HFFc6 (cell line): ENCODE data around the gene ULK1. TPM values are rescaled to one million over a fixed set of nuclear protein-coding genes. Genes with fewer than 3 reads are reported as not detected.

Source experiments
- DNase-seq: peaks from one replicate; pipeline ENCODE4 v3.0.0-alpha.2; 2018
- H3K27ac Mint-ChIP-seq: 2 replicates; pipeline ENCODE4 v1.8.0; 2020; ENCODE audit warnings: mild to moderate bottlenecking, mixed read lengths
- H3K27me3 Mint-ChIP-seq: 2 replicates; pipeline ENCODE4 v1.8.0; 2021; ENCODE audit warnings: mild to moderate bottlenecking, moderate library complexity, mixed read lengths; ENCODE audit not compliant: insufficient read depth
- H3K36me3 Mint-ChIP-seq: 2 replicates; pipeline ENCODE4 v1.8.0; 2021; ENCODE audit warnings: low read depth, mixed read lengths
- H3K4me1 Mint-ChIP-seq: 2 replicates; pipeline ENCODE4 v1.8.0; 2020; ENCODE audit warnings: low read depth, mixed read lengths
- H3K4me3 Mint-ChIP-seq: 2 replicates; pipeline ENCODE4 v1.8.0; 2020; ENCODE audit warnings: mild to moderate bottlenecking, moderate library complexity, mixed read lengths
- H3K9me3 Mint-ChIP-seq: 2 replicates; pipeline ENCODE4 v1.8.0; 2020; ENCODE audit warnings: mild to moderate bottlenecking, mixed read lengths
- total RNA-seq, 6 experiments: library from RNA; stranded (reverse); fragmentation: NEBNext Ultra II Directional; extraction: Animal tissue kit (Norgen Biotek cat#: 25700); gene quantifications; 2 replicates in 1 of 6; 3 replicates in 5 of 6; pipeline ENCODE4 v1.2.3, GENCODE V29; 2021
- TF ChIP-seq, protein P1 (sequence below): fragments of 200-600 bp; sonication (generic); IDR thresholded peaks from 2 replicates; pipeline ENCODE4 v1.5.0; 2021; ENCODE audit warnings: antibody characterized with exemption, mild to moderate bottlenecking

ULK1 gene
- total RNA-seq, 6 experiments from 2014 or later = 21.4 to 35.0 (median 25.5) TPM

DNA sequence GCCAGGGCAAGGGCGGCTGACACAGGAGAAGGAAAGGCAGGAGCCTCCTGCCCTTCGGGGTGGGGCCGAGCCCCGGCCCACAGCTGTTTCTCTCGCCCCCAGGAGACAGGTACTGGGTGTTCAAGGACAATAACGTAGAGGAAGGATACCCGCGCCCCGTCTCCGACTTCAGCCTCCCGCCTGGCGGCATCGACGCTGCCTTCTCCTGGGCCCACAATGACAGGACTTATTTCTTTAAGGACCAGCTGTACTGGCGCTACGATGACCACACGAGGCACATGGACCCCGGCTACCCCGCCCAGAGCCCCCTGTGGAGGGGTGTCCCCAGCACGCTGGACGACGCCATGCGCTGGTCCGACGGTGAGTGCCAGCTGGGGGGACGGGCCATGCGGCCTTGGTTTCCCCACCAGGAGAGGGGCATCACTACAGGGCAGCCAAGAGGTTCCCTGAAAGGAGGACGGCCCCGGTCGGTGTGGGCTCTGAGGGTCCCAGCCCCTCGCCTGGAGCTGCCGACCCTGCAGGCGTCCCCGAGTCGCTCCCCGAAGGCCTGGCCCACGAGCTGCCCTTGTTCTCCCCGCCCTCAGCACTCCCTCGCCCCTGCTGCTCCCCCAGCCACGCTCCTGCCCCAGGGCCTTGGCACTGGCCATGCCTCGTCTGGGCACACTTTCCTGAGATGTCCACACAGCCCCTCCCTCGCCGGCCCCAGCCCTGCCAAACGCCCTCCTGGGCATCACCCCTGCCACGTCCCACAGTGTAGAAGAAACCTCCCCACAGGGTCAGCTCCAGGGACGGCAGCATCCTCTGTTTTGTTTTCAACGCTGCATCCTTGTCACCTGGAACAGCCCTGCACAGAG is 44.5 kb upstream of the ULK1 start:
- TF ChIP-seq, protein P1, sequence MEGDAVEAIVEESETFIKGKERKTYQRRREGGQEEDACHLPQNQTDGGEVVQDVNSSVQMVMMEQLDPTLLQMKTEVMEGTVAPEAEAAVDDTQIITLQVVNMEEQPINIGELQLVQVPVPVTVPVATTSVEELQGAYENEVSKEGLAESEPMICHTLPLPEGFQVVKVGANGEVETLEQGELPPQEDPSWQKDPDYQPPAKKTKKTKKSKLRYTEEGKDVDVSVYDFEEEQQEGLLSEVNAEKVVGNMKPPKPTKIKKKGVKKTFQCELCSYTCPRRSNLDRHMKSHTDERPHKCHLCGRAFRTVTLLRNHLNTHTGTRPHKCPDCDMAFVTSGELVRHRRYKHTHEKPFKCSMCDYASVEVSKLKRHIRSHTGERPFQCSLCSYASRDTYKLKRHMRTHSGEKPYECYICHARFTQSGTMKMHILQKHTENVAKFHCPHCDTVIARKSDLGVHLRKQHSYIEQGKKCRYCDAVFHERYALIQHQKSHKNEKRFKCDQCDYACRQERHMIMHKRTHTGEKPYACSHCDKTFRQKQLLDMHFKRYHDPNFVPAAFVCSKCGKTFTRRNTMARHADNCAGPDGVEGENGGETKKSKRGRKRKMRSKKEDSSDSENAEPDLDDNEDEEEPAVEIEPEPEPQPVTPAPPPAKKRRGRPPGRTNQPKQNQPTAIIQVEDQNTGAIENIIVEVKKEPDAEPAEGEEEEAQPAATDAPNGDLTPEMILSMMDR = no peak
- Mint-ChIP-seq H3K4me1 (peaks cover 5% of the 10 kb centered on the region; the same call in 1 of the 2 replicates), H3K27me3 (peaks cover 1% of the 10 kb centered on the region), H3K9me3 (no peaks in the 10 kb centered on the region), H3K4me3 (no peak overlapping the region), H3K27ac (no peak overlapping the region), H3K36me3 (no peaks in the 10 kb centered on the region; the same call in 1 of the 2 replicates)
- no peak for DNase-seq

DNA sequence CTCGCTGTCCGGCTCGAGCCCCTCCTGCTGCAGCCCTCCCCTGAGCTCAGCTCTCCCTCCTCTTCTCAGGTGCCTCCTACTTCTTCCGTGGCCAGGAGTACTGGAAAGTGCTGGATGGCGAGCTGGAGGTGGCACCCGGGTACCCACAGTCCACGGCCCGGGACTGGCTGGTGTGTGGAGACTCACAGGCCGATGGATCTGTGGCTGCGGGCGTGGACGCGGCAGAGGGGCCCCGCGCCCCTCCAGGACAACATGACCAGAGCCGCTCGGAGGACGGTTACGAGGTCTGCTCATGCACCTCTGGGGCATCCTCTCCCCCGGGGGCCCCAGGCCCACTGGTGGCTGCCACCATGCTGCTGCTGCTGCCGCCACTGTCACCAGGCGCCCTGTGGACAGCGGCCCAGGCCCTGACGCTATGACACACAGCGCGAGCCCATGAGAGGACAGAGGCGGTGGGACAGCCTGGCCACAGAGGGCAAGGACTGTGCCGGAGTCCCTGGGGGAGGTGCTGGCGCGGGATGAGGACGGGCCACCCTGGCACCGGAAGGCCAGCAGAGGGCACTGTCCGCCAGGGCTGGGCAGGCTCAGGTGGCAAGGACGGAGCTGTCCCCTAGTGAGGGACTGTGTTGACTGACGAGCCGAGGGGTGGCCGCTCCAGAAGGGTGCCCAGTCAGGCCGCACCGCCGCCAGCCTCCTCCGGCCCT is 43.4 kb upstream of the ULK1 start:
- Mint-ChIP-seq H3K9me3 (no peaks in the 10 kb centered on the region), H3K4me1 (peaks cover 6% of the 10 kb centered on the region; the same call in 1 of the 2 replicates), H3K36me3 (no peaks in the 10 kb centered on the region; the same call in 1 of the 2 replicates), H3K27ac (no peak overlapping the region), H3K27me3 (peaks cover under 1% of the 10 kb centered on the region), H3K4me3 (no peak overlapping the region)
- no peak for DNase-seq
- TF ChIP-seq, protein P1 = no peak

DNA sequence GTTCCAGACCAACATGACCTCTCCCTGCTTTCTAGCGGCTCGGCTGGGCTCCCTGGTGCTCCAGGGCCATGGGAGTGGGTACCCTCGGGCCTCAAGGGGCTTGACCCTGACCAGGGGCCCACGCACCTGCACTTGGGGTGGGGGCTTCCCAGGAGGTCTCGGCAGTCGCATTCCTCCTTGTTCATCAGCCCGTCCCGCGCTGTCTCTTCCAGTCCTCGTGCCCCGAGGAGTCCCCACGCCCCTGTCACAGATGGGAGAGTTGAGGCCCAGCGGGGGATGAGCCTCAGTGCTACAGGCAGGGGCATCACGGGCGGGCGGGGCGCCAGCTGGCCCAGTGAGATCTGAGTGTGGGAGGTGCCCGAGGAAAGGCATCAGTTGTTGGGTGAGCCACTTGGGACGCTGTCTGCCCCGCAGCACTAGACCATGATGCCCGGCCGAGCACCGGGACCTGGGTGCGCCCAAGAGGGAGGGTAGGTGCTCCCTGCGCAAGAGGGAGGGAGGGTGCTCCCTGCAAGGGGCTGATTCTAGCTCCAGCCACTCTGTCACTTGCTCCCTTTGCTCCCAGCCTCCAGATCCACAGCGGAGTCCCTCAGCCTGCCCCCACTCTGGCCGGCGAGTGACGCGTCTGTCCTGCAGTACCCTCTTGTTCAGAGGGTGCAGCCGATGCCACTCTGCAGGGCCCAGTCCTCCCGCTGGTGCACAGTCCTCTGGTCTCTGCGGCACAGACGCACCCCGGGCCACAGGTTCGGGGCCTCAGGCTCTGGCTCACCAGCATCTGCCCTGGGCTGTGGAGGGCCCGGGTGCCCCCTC is 42.5 kb upstream of the ULK1 start:
- no peak for DNase-seq
- H3K4me1 Mint-ChIP-seq = peaks cover 11% of the 10 kb centered on the region; the same call in 1 of the 2 replicates
- peak overlapping the region; percentile 38; the same call in 1 of the 2 replicates for H3K27ac Mint-ChIP-seq
- TF ChIP-seq, protein P1 = no peak
- peaks cover 2% of the 10 kb centered on the region for H3K27me3 Mint-ChIP-seq
- H3K9me3 Mint-ChIP-seq = no peaks in the 10 kb centered on the region
- H3K4me3 Mint-ChIP-seq = no peak overlapping the region
- no peaks in the 10 kb centered on the region for H3K36me3 Mint-ChIP-seq

DNA sequence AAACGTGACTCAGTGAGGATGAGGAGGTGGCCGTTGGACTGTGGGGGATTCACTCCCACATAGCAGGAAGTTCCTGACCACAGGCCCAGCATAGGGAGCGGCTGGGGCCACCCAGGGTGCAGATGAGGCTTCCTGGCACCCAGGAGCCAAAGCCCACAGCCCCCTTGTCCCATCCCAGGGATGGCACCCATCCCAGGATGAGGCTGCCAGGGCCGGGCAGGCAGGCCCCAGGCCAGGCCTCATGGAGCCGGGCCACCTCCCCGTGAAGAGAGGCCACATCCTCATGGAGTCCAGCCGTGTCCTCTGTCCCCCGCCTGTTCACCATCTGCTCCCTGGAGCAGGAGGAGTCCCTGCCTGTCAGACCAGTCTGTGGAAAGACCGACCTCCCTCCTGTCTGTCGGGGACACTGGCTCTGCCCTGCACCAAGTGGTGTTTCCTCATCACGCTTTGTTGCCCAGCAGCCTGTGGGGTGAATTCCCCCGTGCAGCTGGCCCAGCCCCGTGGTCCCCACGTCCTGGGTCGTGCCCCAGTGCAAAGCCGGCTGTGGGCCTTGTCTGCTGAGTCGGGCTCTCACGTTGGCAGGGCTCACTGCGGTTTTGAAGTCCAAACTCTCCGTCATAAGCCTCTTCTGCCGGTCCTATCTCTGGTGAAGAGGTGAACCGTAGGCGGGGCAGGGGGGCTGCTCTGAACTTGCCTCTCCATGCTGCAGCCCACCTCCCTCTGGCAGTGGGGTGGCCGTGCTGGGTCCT is 41.7 kb upstream of the ULK1 start:
- no peak overlapping the region for H3K4me3 Mint-ChIP-seq
- peaks cover 11% of the 10 kb centered on the region; the same call in 1 of the 2 replicates for H3K4me1 Mint-ChIP-seq
- peaks cover 2% of the 10 kb centered on the region for H3K27me3 Mint-ChIP-seq
- H3K27ac Mint-ChIP-seq = peak overlapping the region; percentile 58
- TF ChIP-seq, protein P1 = no peak
- DNase-seq = no peak
- no peaks in the 10 kb centered on the region for H3K36me3 Mint-ChIP-seq
- no peaks in the 10 kb centered on the region for H3K9me3 Mint-ChIP-seq
